DND-41 (cell line): ENCODE data around the gene RAE1.

ENCODE experiments used
- EZH2 ChIP-seq: IDR thresholded peaks from 3 replicates; pipeline ENCODE4 v1.6.1; 2012; ENCODE audit warnings: borderline replicate concordance, low read depth, mild to moderate bottlenecking, moderate library complexity, low read length, inconsistent platforms; ENCODE audit not compliant: severe bottlenecking
- TF ChIP-seq, protein P1 (sequence below): IDR thresholded peaks from 2 replicates; pipeline ENCODE4 v1.5.1; 2012; ENCODE audit warnings: borderline replicate concordance, low read length, moderate library complexity, mild to moderate bottlenecking; ENCODE audit not compliant: poor library complexity, severe bottlenecking; ENCODE audit errors: extremely low read depth

DNA sequence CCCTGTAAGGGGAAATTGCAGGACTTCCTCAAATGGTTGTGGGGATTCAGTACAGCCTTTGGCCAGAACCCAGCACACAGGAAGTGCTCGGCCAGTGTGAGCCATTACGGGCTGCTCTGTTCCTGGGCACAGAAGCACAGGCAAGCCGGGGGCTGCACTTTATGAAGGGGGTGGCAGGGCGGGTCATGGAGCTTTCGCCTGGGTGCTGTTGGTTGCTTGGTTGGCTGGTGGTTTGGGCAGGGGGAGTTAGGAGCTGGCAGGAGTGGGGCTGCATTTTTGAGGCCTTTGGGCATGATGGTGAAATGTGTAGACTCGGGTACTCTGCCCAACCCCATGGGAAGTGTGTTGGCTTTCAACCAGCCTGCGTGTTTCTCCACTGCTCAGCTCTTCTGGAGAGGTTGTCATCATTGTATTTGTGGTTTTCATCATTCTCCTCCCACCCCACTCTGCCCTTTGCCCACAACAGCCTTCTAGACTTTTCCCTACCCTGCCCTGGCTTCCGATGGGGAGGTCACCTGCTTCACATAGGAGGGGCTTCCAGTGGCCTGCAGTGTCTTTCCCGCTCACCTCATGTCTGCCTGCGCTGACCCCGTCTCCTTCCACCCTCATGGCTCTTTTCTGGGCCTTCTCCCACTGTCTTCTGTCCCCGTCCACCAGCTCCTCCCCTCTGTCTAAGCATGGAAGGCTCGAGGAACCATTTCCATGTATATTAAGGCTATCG, 24.0 kb downstream of the RAE1 start:
- no peak for TF ChIP-seq EZH2
- TF ChIP-seq, protein P1, sequence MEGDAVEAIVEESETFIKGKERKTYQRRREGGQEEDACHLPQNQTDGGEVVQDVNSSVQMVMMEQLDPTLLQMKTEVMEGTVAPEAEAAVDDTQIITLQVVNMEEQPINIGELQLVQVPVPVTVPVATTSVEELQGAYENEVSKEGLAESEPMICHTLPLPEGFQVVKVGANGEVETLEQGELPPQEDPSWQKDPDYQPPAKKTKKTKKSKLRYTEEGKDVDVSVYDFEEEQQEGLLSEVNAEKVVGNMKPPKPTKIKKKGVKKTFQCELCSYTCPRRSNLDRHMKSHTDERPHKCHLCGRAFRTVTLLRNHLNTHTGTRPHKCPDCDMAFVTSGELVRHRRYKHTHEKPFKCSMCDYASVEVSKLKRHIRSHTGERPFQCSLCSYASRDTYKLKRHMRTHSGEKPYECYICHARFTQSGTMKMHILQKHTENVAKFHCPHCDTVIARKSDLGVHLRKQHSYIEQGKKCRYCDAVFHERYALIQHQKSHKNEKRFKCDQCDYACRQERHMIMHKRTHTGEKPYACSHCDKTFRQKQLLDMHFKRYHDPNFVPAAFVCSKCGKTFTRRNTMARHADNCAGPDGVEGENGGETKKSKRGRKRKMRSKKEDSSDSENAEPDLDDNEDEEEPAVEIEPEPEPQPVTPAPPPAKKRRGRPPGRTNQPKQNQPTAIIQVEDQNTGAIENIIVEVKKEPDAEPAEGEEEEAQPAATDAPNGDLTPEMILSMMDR, result no peak
